ENCODE data around the gene SLC25A47. TPM values are rescaled to one million over a fixed set of nuclear protein-coding genes. Genes with fewer than 3 reads are reported as not detected.

The SLC25A47 gene
- total and polyA plus RNA-seq, 9 of the 15 experiments (the other 6 are each of a cell fraction or from before 2014, with no cell fraction given) = 0.09 to 0.23 (median 0.22) TPM; not detected in 6

DNA sequence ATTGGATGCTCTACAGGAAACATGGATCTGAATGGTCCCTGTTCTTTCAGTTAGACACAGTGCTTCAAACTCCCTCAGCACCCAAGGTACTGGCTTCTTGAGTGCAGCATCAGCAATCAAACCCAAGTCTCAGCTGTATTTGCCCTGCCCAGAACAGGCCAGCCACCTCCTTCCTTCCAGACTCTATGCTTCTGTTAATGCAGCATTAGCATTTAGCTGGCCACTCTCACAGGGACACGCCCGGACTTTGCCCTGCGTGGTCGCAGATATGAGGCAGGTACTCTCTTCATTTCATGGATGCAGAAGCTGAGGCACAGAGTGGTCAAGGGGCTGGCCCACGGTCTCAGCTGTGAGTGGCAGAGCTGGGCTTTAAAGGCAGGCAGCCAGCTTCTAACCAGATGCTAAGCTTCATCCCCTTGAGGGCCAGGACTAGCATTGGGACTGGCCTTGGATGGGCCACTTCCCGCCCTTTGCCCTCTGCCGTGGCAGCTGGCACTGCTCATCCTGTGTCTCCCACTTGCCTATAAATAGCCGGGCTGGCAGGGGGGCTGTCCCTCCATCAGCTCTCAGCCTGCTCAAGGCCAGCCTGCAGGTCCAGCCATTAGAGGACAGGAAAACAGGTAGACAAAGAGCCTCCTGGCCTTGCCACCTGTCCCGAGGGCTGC lies 1.5 kb upstream of the SLC25A47 start:
- TF ChIP-seq SAP30 (IDR thresholded peaks at IDR 0.05; ENCODE audit: borderline replicate concordance, insufficient read depth, low read depth, low read length, poor library complexity, severe bottlenecking) (no peak), ZNF707 (CRISPR knock-in tag; conservative IDR thresholded peaks at IDR 0.05) (no peak), SREBF2 (CRISPR knock-in tag; IDR thresholded peaks at IDR 0.05) (no peak), MEF2A (IDR thresholded peaks at IDR 0.05; ENCODE audit: control insufficient read depth, low read depth, low read length) (no peak), CEBPG (CRISPR knock-in tag; IDR thresholded peaks at IDR 0.05) (no peak), CEBPG (tag; conservative IDR thresholded peaks at IDR 0.05 in 1 of 2, IDR thresholded peaks at IDR 0.05 in 1 of 2) (no peak), NFIX (CRISPR knock-in tag; IDR thresholded peaks at IDR 0.05; ENCODE audit: low read depth) (no peak), GTF2F1 (IDR thresholded peaks at IDR 0.05; ENCODE audit: low read depth, low read length) (no peak), EWSR1 (IDR thresholded peaks at IDR 0.05; ENCODE audit: borderline replicate concordance, low read depth, partially characterized antibody) (no peak)
- TF ChIP-seq, protein P1, sequence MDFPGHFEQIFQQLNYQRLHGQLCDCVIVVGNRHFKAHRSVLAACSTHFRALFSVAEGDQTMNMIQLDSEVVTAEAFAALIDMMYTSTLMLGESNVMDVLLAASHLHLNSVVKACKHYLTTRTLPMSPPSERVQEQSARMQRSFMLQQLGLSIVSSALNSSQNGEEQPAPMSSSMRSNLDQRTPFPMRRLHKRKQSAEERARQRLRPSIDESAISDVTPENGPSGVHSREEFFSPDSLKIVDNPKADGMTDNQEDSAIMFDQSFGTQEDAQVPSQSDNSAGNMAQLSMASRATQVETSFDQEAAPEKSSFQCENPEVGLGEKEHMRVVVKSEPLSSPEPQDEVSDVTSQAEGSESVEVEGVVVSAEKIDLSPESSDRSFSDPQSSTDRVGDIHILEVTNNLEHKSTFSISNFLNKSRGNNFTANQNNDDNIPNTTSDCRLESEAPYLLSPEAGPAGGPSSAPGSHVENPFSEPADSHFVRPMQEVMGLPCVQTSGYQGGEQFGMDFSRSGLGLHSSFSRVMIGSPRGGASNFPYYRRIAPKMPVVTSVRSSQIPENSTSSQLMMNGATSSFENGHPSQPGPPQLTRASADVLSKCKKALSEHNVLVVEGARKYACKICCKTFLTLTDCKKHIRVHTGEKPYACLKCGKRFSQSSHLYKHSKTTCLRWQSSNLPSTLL (IDR thresholded peaks at IDR 0.05) = no peak
- TF ChIP-seq, protein P2, sequence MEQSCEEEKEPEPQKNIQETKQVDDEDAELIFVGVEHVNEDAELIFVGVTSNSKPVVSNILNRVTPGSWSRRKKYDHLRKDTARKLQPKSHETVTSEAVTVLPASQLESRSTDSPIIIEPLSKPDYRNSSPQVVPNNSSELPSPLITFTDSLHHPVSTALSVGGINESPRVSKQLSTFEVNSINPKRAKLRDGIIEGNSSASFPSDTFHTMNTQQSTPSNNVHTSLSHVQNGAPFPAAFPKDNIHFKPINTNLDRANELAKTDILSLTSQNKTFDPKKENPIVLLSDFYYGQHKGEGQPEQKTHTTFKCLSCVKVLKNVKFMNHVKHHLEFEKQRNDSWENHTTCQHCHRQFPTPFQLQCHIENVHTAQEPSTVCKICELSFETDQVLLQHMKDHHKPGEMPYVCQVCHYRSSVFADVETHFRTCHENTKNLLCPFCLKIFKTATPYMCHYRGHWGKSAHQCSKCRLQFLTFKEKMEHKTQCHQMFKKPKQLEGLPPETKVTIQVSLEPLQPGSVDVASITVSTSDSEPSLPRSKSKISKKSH (CRISPR knock-in tag; IDR thresholded peaks at IDR 0.05) = no peak
- TF ChIP-seq, protein P3, sequence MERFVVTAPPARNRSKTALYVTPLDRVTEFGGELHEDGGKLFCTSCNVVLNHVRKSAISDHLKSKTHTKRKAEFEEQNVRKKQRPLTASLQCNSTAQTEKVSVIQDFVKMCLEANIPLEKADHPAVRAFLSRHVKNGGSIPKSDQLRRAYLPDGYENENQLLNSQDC (CRISPR knock-in tag; IDR thresholded peaks at IDR 0.05) = no peak
- TF ChIP-seq, protein P4, sequence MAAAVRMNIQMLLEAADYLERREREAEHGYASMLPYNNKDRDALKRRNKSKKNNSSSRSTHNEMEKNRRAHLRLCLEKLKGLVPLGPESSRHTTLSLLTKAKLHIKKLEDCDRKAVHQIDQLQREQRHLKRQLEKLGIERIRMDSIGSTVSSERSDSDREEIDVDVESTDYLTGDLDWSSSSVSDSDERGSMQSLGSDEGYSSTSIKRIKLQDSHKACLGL (CRISPR knock-in tag; IDR thresholded peaks at IDR 0.05; ENCODE audit: borderline replicate concordance, poor library complexity, severe bottlenecking) = no peak
- ChIA-PET CTCF (ENCODE audit: low intra/inter-chr PET ratio) (no interaction called here), POLR2A (interaction anchor here (3.6 kb wide), 1 partner anchor 11 kb away, joined by 29 read pairs; no protein-coding TSS in a partner anchor)
- Histone ChIP-seq H2AFZ (ENCODE audit: low read depth, low read length) (no peak overlapping the region), H3K27ac (ENCODE audit: extremely low read depth, low read depth, low read length) (no peak overlapping the region), H3K4me2 (ENCODE audit: insufficient read depth, low read length) (no peak overlapping the region), H4K20me1 (replicated peaks; ENCODE audit: control insufficient read depth, insufficient read depth, low read length) (no peaks in the 10 kb centered on the region), H3K4me1 (replicated peaks in 1 of 2; ENCODE audit: control insufficient read depth in 2 of 2, insufficient read depth in 2 of 2, low read length in 2 of 2) (peaks cover 6 to 28% of the 10 kb centered on the region in 2 experiments; a peak in 3 of 5 replicates), H3K9me3 (replicated peaks; ENCODE audit: control insufficient read depth, insufficient read depth, low read depth, low read length) (no peaks in the 10 kb centered on the region), H3K9ac (ENCODE audit: insufficient read depth in 1 of 2, low read depth in 2 of 2, low read length in 2 of 2) (no peak overlapping the region; a peak in 1 of 4 replicates), H3K27me3 (ENCODE audit: control insufficient read depth in 2 of 2, insufficient read depth in 2 of 2, low read length in 2 of 2) (peaks cover 0 to 8% of the 10 kb centered on the region in 2 experiments; a peak in 2 of 5 replicates), H3K9me1 (ENCODE audit: control insufficient read depth, insufficient read depth, low read length) (no peaks in the 10 kb centered on the region), H3K79me2 (ENCODE audit: control insufficient read depth, insufficient read depth, low read length) (no peaks in the 10 kb centered on the region), H3K36me3 (ENCODE audit: control insufficient read depth, insufficient read depth, low read length) (no peaks in the 10 kb centered on the region), H3K4me3 (no peak overlapping the region)
- FAIRE-seq (no peak), DNase-seq (ENCODE audit: extremely low read depth in 1 of 4, low spot score in 3 of 4) (no peak), ATAC-seq (no peak)
- in situ Hi-C loops (cut with MboI) (no loop called here), intact Hi-C loops (cut with micrococcal nuclease) (no loop called here)
- no TSS peak for BruUV-seq (replicated peaks)
- WGBS (ENCODE audit: insufficient coverage, low coverage, missing lambda C conversion rate) = 7% methylated on average over 5 of the region's 9 CpGs

Measured in K562 (cell line).